ENCODE data around the gene JHY. TPM values are rescaled to one million over a fixed set of nuclear protein-coding genes. Genes with fewer than 3 reads are reported as not detected.

JHY gene
- total and polyA plus RNA-seq, 3 donors from 2014 or later = 22.3 to 46.3 (median 32.7) TPM

- no peak for DNase-seq
- no peaks in the 10 kb centered on the region for H3K9me3 ChIP-seq
- intact Hi-C loops (cut with DNase I; ENCODE audit: low total_unique reads) = no loop called here
- H3K27ac ChIP-seq = no peak overlapping the region
- TF ChIP-seq CTCF (IDR thresholded peaks at IDR 0.05) = no peak
- no peak for TF ChIP-seq POLR2A (IDR thresholded peaks at IDR 0.05)
- 37 to 48% methylated on average over 3 of the region's 3 CpGs for WGBS, 2 donors
- no peaks in the 10 kb centered on the region for H3K36me3 ChIP-seq (ENCODE audit: low read depth, missing control alignments)
- H3K27me3 ChIP-seq = no peaks in the 10 kb centered on the region
- H3K4me3 ChIP-seq = no peak overlapping the region
- no peaks in the 10 kb centered on the region for H3K4me1 ChIP-seq
These were observed 113.0 kb downstream of the JHY start for GRCh38 chr11:122995526-122995925.

- no peaks in the 10 kb centered on the region for H3K4me1 ChIP-seq
- intact Hi-C loops (cut with DNase I; ENCODE audit: low total_unique reads) = no loop called here
- 39 to 45% methylated on average over 14 of the region's 14 CpGs for WGBS, 2 donors
- no peak overlapping the region for H3K4me3 ChIP-seq
- no peaks in the 10 kb centered on the region for H3K27me3 ChIP-seq
- no peaks in the 10 kb centered on the region for H3K36me3 ChIP-seq (ENCODE audit: low read depth, missing control alignments)
- H3K9me3 ChIP-seq = no peaks in the 10 kb centered on the region
- no peak overlapping the region for H3K27ac ChIP-seq
- no peak for DNase-seq
- TF ChIP-seq POLR2A (IDR thresholded peaks at IDR 0.05) (no peak), CTCF (IDR thresholded peaks at IDR 0.05) (no peak)
These were observed 116.3 kb downstream of the JHY start for GRCh38 chr11:122998727-122999366.

GRCh38 chr11:123000721-123001120, 118.2 kb downstream of the JHY start:
- H3K9me3 ChIP-seq = no peaks in the 10 kb centered on the region
- TF ChIP-seq CTCF (IDR thresholded peaks at IDR 0.05) = no peak
- no peak for TF ChIP-seq POLR2A (IDR thresholded peaks at IDR 0.05)

GRCh38 chr11:123006860-123007542, 124.4 kb downstream of the JHY start:
- Histone ChIP-seq H3K9me3 (no peaks in the 10 kb centered on the region), H3K27me3 (no peaks in the 10 kb centered on the region), H3K4me3 (no peak overlapping the region), H3K4me1 (no peaks in the 10 kb centered on the region), H3K36me3 (ENCODE audit: low read depth, missing control alignments) (no peaks in the 10 kb centered on the region), H3K27ac (no peak overlapping the region)
- no peak for TF ChIP-seq CTCF (IDR thresholded peaks at IDR 0.05)
- TF ChIP-seq POLR2A (IDR thresholded peaks at IDR 0.05) = no peak
- DNase-seq = no peak
- 77 to 83% methylated on average over 5 of the region's 5 CpGs for WGBS, 2 donors
- intact Hi-C loops (cut with DNase I; ENCODE audit: low total_unique reads) = no loop called here

More at GRCh38 chr11:123000721-123001120, 118.2 kb downstream of the JHY start:
- H3K27ac ChIP-seq = no peak overlapping the region
- intact Hi-C loops (cut with DNase I; ENCODE audit: low total_unique reads) = no loop called here
- H3K27me3 ChIP-seq = no peaks in the 10 kb centered on the region
- no peak for DNase-seq
- H3K4me1 ChIP-seq = no peaks in the 10 kb centered on the region
- H3K36me3 ChIP-seq (ENCODE audit: low read depth, missing control alignments) = no peaks in the 10 kb centered on the region
- WGBS, 2 donors = 88 to 93% methylated on average over 5 of the region's 5 CpGs
- no peak overlapping the region for H3K4me3 ChIP-seq

Small RNA genes within 50 kb of the gene (small RNA-seq; reads per million reads assigned to genes)
- gene RNU4-23P = 0 reads per million in 2 donors

Other genes starting within 250 kb of the JHY start
- 10 to 100 TPM; 14.6 to 20.4 TPM for gene UBASH3B, start 227.0 kb upstream of the JHY start, total RNA-seq
- gene UBASH3B, start 227.0 kb upstream of the JHY start, polyA plus RNA-seq (ENCODE audit: insufficient read depth, low read depth, low replicate concordance) = 3.9 TPM
- gene CRTAM, start 44.3 kb upstream of the JHY start, total RNA-seq = under 1 TPM in 1 of 2 donors, not detected in 1; 0.50 TPM
- 1.7 TPM for gene CRTAM, start 44.3 kb upstream of the JHY start, polyA plus RNA-seq (ENCODE audit: insufficient read depth, low read depth, low replicate concordance)
- not detected for gene BSX, start 99.1 kb downstream of the JHY start, total RNA-seq
- gene BSX, start 99.1 kb downstream of the JHY start, polyA plus RNA-seq (ENCODE audit: insufficient read depth, low read depth, low replicate concordance) = not detected
- gene HSPA8, start 179.4 kb downstream of the JHY start, total RNA-seq = 1,000 to 10,000 TPM in 1 of 2 donors, 100 to 1,000 TPM in 1; 863 to 1,081 TPM
- gene HSPA8, start 179.4 kb downstream of the JHY start, polyA plus RNA-seq (ENCODE audit: insufficient read depth, low read depth, low replicate concordance) = 1,106 TPM

Measured in testis (tissue), 3 donors.